Measurements from ENCODE around the gene HNRNPLL. TPM values are rescaled to one million over a fixed set of nuclear protein-coding genes. Genes with fewer than 3 reads are reported as not detected.
A peak's percentile ranks its signal among the peaks of the same experiment; 100 is the strongest.

The HNRNPLL gene
- total RNA-seq, 1 donor from 2014 or later, result 56.8 TPM

DNA sequence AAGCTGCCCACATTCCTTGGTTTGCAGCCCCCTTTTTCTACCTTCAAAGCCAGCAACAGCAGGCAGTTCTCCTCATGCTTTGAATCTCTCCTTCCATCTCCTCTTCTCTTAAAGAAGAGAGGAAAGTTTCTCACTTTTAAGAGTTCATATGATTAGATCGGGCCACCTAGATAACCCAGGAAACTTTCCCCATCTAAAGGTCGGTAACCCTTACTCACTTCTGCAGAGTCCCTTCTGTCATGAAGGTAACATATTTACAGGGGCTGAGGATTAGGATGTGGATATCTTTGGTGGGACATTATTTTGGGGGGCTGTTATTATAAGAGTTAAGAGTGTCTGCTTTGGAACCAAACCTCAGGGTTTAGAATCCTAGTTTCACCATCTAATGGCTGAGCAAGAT lies 51.0 kb downstream of the HNRNPLL start:
- no peak for DNase-seq
- ATAC-seq, result no peak
- intact Hi-C loops (cut with DNase I), result no loop called here
- Histone ChIP-seq H3K27me3 (no peaks in the 10 kb centered on the region), H3K36me3 (no peaks in the 10 kb centered on the region), H3K4me3 (no peak overlapping the region), H3K9me3 (no peaks in the 10 kb centered on the region), H3K27ac (no peak overlapping the region), H3K4me1 (no peaks in the 10 kb centered on the region)
- no peak for TF ChIP-seq CTCF (IDR thresholded peaks at IDR 0.05)

DNA sequence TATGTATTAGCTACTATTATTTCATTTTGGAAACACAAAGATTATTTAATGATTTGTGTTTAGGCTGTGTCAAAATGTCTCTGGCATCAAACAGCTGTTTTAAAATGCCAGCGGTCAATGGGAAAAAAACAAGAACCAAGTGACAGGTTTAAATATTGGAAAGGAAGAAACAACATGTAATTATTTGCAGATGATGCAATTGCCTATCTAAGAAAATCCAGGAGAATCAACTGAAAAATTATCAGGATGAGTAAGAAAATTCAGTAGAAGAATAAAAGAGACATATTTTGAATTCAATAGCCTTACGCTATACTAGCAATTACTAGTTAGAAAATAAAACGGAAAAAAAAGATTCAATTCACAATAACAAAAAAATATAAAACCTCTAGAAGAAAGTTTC lies 51.6 kb downstream of the HNRNPLL start:
- no peak overlapping the region for H3K27ac ChIP-seq
- ATAC-seq (no peak), DNase-seq (no peak)
- H3K4me3 ChIP-seq, result no peak overlapping the region
- no peaks in the 10 kb centered on the region for H3K36me3 ChIP-seq
- H3K9me3 ChIP-seq, result no peaks in the 10 kb centered on the region
- no peaks in the 10 kb centered on the region for H3K4me1 ChIP-seq
- intact Hi-C loops (cut with DNase I), result no loop called here
- no peaks in the 10 kb centered on the region for H3K27me3 ChIP-seq
- no peak for TF ChIP-seq CTCF (IDR thresholded peaks at IDR 0.05)

DNA sequence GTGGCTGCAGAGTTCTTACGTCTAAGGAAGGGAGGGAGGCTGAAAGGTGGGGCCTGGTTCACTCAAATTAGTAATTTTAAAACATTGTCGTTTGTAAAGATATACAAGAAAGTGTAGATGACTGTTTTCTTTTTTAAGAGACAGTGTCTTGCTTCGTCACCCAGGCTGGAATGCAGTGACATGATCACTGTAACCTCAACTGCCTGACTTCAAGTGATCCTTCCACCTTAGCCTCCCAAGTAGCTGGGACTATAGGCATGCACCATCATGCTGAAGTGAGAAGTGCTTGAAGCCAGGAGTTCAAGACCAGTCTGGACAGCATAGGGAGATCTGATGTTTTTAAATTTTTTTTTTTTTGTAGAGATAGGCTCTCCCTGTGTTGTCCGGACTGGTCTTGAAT lies 52.9 kb downstream of the HNRNPLL start:
- H3K9me3 ChIP-seq, result no peaks in the 10 kb centered on the region
- H3K27me3 ChIP-seq, result no peaks in the 10 kb centered on the region
- no peak overlapping the region for H3K4me3 ChIP-seq
- H3K36me3 ChIP-seq, result no peaks in the 10 kb centered on the region
- no peak for TF ChIP-seq CTCF (IDR thresholded peaks at IDR 0.05)
- ATAC-seq, result no peak
- H3K27ac ChIP-seq, result no peak overlapping the region
- intact Hi-C loops (cut with DNase I), result no loop called here
- no peaks in the 10 kb centered on the region for H3K4me1 ChIP-seq
- DNase-seq, result no peak

GRCh38 chr2:38549071-38549704 lies 53.5 kb downstream of the HNRNPLL start:
- ATAC-seq (no peak), DNase-seq (no peak)
- intact Hi-C loops (cut with DNase I), result no loop called here
- no peak for TF ChIP-seq CTCF (IDR thresholded peaks at IDR 0.05)
- H3K9me3 ChIP-seq, result no peaks in the 10 kb centered on the region
- no peaks in the 10 kb centered on the region for H3K27me3 ChIP-seq
- H3K27ac ChIP-seq, result no peak overlapping the region
- no peaks in the 10 kb centered on the region for H3K4me1 ChIP-seq
- H3K4me3 ChIP-seq, result no peak overlapping the region
- no peaks in the 10 kb centered on the region for H3K36me3 ChIP-seq

- no peak for TF ChIP-seq CTCF (IDR thresholded peaks at IDR 0.05)
- DNase-seq (no peak), ATAC-seq (peak; percentile 55)
- intact Hi-C loops (cut with DNase I), result no loop called here
- Histone ChIP-seq H3K36me3 (no peaks in the 10 kb centered on the region), H3K9me3 (no peaks in the 10 kb centered on the region), H3K27ac (no peak overlapping the region), H3K4me1 (peaks cover 6% of the 10 kb centered on the region), H3K27me3 (no peaks in the 10 kb centered on the region), H3K4me3 (no peak overlapping the region)
Measured at GRCh38 chr2:38547791-38548190, 54.9 kb downstream of the HNRNPLL start.

DNA sequence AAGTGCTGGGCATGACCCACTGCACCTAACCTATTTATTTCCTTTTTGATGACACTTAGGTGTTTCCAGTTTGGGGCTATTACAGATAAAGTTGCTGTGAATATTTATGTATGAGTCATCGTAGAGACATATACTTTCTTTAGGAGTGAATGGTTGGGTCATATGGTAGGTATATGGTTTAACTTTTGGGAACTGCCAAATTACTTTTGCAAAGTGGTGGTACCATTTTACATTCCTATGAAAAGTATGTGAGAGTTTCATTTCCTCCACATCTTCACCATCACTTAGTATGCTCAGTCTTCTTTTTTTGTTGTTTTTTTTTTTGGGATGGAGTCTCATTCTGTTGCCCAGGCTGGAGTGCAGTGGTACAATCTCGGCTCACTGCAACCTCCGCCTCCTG lies 56.1 kb downstream of the HNRNPLL start:
- H3K27me3 ChIP-seq, result no peaks in the 10 kb centered on the region
- H3K4me3 ChIP-seq, result no peak overlapping the region
- intact Hi-C loops (cut with DNase I), result no loop called here
- no peak for TF ChIP-seq CTCF (IDR thresholded peaks at IDR 0.05)
- no peak for ATAC-seq
- H3K9me3 ChIP-seq, result no peaks in the 10 kb centered on the region
- H3K36me3 ChIP-seq, result no peaks in the 10 kb centered on the region
- no peak for DNase-seq
- no peak overlapping the region for H3K27ac ChIP-seq
- peaks cover 11% of the 10 kb centered on the region for H3K4me1 ChIP-seq
